Lower leg skin (tissue), 3 donors: Measurements from ENCODE around the gene C4B.

Experiments used
- CTCF ChIP-seq, 3 donors: fragments of 450-650 bp; IDR thresholded peaks; one replicate each; pipeline ENCODE4 v1.5.1; 2016; ENCODE audit warnings: antibody characterized with exemption in 3 of 3, mild to moderate bottlenecking in 3 of 3, moderate library complexity in 2 of 3
- POLR2A ChIP-seq, 2 donors: fragments of 450-650 bp; IDR thresholded peaks; one replicate each; pipeline ENCODE4 v1.6.1; 2016 to 2017; ENCODE audit warnings: antibody characterized with exemption in 2 of 2, mild to moderate bottlenecking in 1 of 2, moderate library complexity in 1 of 2

DNA sequence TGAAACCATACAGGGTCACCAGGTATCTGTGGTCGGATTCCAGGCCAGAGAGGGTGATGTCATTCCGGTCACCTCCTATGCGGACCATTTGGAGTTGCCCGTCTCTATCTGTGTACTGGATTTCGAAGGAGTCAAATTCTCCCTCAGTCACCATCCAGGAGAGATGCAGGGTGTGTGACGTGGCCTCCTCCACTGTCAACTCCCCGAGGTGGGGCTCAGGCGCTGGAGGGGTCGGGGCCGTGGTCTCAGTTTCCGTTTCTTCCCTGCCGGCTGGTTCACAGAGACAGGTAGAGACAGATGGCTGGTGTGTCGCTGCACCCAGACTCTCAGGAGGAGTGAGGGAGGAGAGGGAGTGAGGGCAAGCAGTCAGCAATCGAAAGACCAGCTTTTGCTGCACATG is 54.3 kb downstream of the C4B start:
- TF ChIP-seq CTCF (IDR thresholded peaks at IDR 0.05) (no peak), POLR2A (IDR thresholded peaks at IDR 0.05) (no peak)
